Measurements from ENCODE around the gene IGFBP2.

Gene IGFBP2

GRCh38 chr2:216666461-216667233 is 33.4 kb downstream of the IGFBP2 start:
- TF ChIP-seq CTCF (IDR thresholded peaks at IDR 0.05; ENCODE audit: low read depth, low read length, missing control alignments): peak; percentile 100
- DNase-seq (ENCODE audit: low read depth): peak; percentile 26
- H3K4me3 ChIP-seq (ENCODE audit: low read depth, low read length): no peak overlapping the region

DNA sequence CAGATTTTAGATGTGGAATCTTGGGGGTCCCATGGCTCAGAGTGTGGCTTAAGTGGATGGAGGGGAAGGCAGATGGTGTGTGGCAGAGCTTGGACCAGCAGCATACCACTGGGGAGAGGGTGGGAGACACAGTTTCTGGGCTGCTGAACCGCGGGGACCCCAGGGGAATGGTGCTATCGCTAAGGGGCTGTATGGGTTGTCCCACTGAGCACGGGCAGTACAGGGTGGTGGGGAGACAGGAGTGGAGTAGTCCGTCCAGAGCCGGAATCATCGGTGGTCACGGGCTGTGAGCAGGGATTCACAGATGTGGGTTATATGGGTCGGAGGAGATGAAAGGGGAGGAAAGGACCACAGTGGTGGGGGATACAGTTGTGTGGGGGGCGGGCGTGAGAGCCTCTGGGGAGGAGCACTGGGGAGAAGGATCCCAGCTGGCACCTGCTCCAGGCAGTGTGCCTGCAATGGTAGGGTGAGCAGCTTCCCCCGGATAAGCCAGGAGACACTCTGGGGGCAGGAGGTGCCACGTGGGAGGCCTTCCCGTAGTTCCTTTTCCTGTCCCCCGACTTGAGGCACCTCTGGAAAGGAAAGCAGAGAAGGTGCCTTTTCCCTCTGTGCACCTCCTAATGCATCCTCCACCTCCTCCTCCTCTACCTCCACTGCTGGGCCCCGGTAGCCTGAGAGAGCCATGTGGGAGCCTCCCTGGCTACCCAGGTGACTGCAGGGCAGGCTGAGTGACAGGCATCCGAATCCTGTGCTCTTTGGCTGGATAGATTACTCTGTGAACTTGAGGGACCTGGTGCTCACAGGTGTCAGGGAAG is 37.3 kb downstream of the IGFBP2 start:
- DNase-seq (ENCODE audit: low read depth): no peak
- no peak overlapping the region for H3K4me3 ChIP-seq (ENCODE audit: low read depth, low read length)

GRCh38 chr2:216671081-216671411 is 37.8 kb downstream of the IGFBP2 start:
- TF ChIP-seq CTCF (IDR thresholded peaks at IDR 0.05; ENCODE audit: low read depth, low read length, missing control alignments): no peak
- H3K4me3 ChIP-seq (ENCODE audit: low read depth, low read length): no peak overlapping the region
- DNase-seq (ENCODE audit: low read depth): no peak

More for the DNA sequence above, 37.3 kb downstream of the IGFBP2 start:
- TF ChIP-seq CTCF (IDR thresholded peaks at IDR 0.05; ENCODE audit: low read depth, low read length, missing control alignments): no peak

DNA sequence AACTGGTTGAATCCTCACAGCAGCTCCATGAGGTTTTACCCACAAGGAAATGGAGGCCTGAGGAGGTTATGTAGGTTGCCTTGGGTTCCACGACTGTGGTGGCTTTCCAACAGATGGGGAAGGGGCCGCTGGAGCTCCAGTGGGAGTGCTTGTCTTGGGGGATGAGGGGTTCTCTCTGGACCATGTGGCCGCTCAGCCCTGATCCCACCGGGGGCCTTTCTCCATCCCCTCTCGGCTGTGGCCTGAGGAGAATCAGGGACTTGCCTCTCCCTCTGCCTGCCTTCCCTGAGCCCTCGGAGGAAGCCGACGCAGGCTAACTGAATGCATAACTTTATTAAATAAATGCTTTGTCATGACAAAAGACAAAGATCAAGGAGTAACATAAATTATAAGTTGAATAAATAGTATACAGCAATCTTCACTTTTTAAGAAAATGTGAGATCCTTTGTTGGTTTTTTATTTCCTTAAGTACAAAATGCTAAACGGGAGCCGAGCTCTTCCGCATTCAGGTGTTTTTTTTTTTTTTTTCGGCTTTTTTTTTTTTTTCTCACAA is 38.6 kb downstream of the IGFBP2 start:
- H3K4me3 ChIP-seq (ENCODE audit: low read depth, low read length): no peak overlapping the region
- no peak for TF ChIP-seq CTCF (IDR thresholded peaks at IDR 0.05; ENCODE audit: low read depth, low read length, missing control alignments)
- no peak for DNase-seq (ENCODE audit: low read depth)

- no peak for TF ChIP-seq CTCF (IDR thresholded peaks at IDR 0.05; ENCODE audit: low read depth, low read length, missing control alignments)
- no peak for DNase-seq (ENCODE audit: low read depth)
- H3K4me3 ChIP-seq (ENCODE audit: low read depth, low read length): no peak overlapping the region
These were observed 39.2 kb downstream of the IGFBP2 start for GRCh38 chr2:216672466-216672865.

- H3K4me3 ChIP-seq (ENCODE audit: low read depth, low read length): no peak overlapping the region
- no peak for TF ChIP-seq CTCF (IDR thresholded peaks at IDR 0.05; ENCODE audit: low read depth, low read length, missing control alignments)
- no peak for DNase-seq (ENCODE audit: low read depth)
These were observed 39.8 kb downstream of the IGFBP2 start for GRCh38 chr2:216673021-216673420.

Measured in GM12864 (cell line).